Fibroblast of lung (primary cell): ENCODE measurements around the gene GGT6.

Experiments used
- CTCF ChIP-seq, 2 donors: IDR thresholded peaks in 1 of 2; conservative IDR thresholded peaks in 1 of 2; 1 replicate in 1 of 2; 2 replicates in 1 of 2; pipeline ENCODE4 v1.5.1; 2011 to 2012; ENCODE audit warnings: low read length in 2 of 2, control low read depth in 1 of 2, inconsistent platforms in 1 of 2, low read depth in 1 of 2, mild to moderate bottlenecking in 1 of 2
- EZH2 ChIP-seq: IDR thresholded peaks from 2 replicates; pipeline ENCODE4 v1.5.1; 2012; ENCODE audit warnings: low read length, control low read depth, mild to moderate bottlenecking; ENCODE audit errors: missing control alignments

- TF ChIP-seq CTCF (conservative IDR thresholded peaks at IDR 0.05 in 1 of 2, IDR thresholded peaks at IDR 0.05 in 1 of 2; ENCODE audit: low read depth in 1 of 2, low read length in 2 of 2) (no peak), EZH2 (no peak)
Measured at GRCh38 chr17:4576729-4577322, 16.4 kb upstream of the GGT6 start.
